Activated naive CD8-positive, alpha-beta T cell (primary cell): ENCODE measurements around the gene NOL4L.
A peak's percentile ranks its signal among the peaks of the same experiment; 100 is the strongest.
"Not testable (repeated sequence)": the region's sequence is repeated elsewhere in the genome, so short reads cannot be mapped to it uniquely, and the experiment has no call there.

ENCODE experiments used
- H3K27ac Mint-ChIP-seq: one replicate; pipeline ENCODE4 v1.8.0; 2021; ENCODE audit warnings: mixed read lengths
- H3K27me3 Mint-ChIP-seq: one replicate; pipeline ENCODE4 v1.8.0; 2021; ENCODE audit warnings: mixed read lengths
- H3K36me3 Mint-ChIP-seq: one replicate; pipeline ENCODE4 v1.8.0; 2021; ENCODE audit warnings: mixed read lengths
- H3K4me1 Mint-ChIP-seq: one replicate; pipeline ENCODE4 v1.8.0; 2021; ENCODE audit warnings: low read depth, mixed read lengths
- H3K4me3 Mint-ChIP-seq: one replicate; pipeline ENCODE4 v1.8.0; 2021; ENCODE audit warnings: mild to moderate bottlenecking, mixed read lengths
- H3K9me3 Mint-ChIP-seq: one replicate; pipeline ENCODE4 v1.8.0; 2021; ENCODE audit warnings: low read depth, mixed read lengths

NOL4L gene

GRCh38 chr20:32415494-32415893, 169.6 kb downstream of the NOL4L start:
- Mint-ChIP-seq H3K4me3 (peak overlapping the region; percentile 15), H3K27ac (peak overlapping the region; percentile 73), H3K27me3 (no peaks in the 10 kb centered on the region), H3K36me3 (peaks cover 16% of the 10 kb centered on the region), H3K9me3 (no peaks in the 10 kb centered on the region), H3K4me1 (peaks cover 64% of the 10 kb centered on the region)

- peaks cover 15% of the 10 kb centered on the region for H3K36me3 Mint-ChIP-seq
- H3K27me3 Mint-ChIP-seq, result no peaks in the 10 kb centered on the region
- H3K4me3 Mint-ChIP-seq, result peak overlapping the region; percentile 55
- peak overlapping the region; percentile 43 for H3K27ac Mint-ChIP-seq
- H3K9me3 Mint-ChIP-seq, result no peaks in the 10 kb centered on the region
- peaks cover 77% of the 10 kb centered on the region for H3K4me1 Mint-ChIP-seq
Observed at GRCh38 chr20:32411955-32412706, 173.0 kb downstream of the NOL4L start.

- not testable (repeated sequence) for H3K27me3 Mint-ChIP-seq, H3K36me3 Mint-ChIP-seq, H3K9me3 Mint-ChIP-seq
- Mint-ChIP-seq H3K27ac (peak overlapping the region; percentile 91), H3K4me1 (peaks cover 74% of the 10 kb centered on the region), H3K4me3 (peak overlapping the region; percentile 75)
Observed at GRCh38 chr20:32407131-32407750, 177.9 kb downstream of the NOL4L start.

GRCh38 chr20:32406701-32407100, 178.4 kb downstream of the NOL4L start:
- Mint-ChIP-seq H3K9me3 (no peaks in the 10 kb centered on the region), H3K27me3 (no peaks in the 10 kb centered on the region), H3K4me3 (peak overlapping the region; percentile 75), H3K36me3 (peaks cover 9% of the 10 kb centered on the region), H3K27ac (peak overlapping the region; percentile 91), H3K4me1 (peaks cover 69% of the 10 kb centered on the region)

GRCh38 chr20:32404017-32404416, 181.1 kb downstream of the NOL4L start:
- peaks cover 71% of the 10 kb centered on the region for H3K4me1 Mint-ChIP-seq
- H3K9me3 Mint-ChIP-seq, result no peaks in the 10 kb centered on the region
- H3K4me3 Mint-ChIP-seq, result no peak overlapping the region
- H3K27me3 Mint-ChIP-seq, result no peaks in the 10 kb centered on the region
- peak overlapping the region; percentile 1 for H3K27ac Mint-ChIP-seq
- H3K36me3 Mint-ChIP-seq, result peaks cover 26% of the 10 kb centered on the region

- peaks cover 48% of the 10 kb centered on the region for H3K4me1 Mint-ChIP-seq
- peak overlapping the region; percentile 16 for H3K27ac Mint-ChIP-seq
- peaks cover 29% of the 10 kb centered on the region for H3K36me3 Mint-ChIP-seq
- peaks cover 4% of the 10 kb centered on the region for H3K9me3 Mint-ChIP-seq
- no peak overlapping the region for H3K4me3 Mint-ChIP-seq
- no peaks in the 10 kb centered on the region for H3K27me3 Mint-ChIP-seq
Observed at GRCh38 chr20:32400476-32400875, 184.7 kb downstream of the NOL4L start.

- Mint-ChIP-seq H3K27ac (peak overlapping the region; percentile 37), H3K4me1 (peaks cover 37% of the 10 kb centered on the region), H3K27me3 (no peaks in the 10 kb centered on the region), H3K4me3 (no peak overlapping the region), H3K9me3 (peaks cover 9% of the 10 kb centered on the region), H3K36me3 (peaks cover 41% of the 10 kb centered on the region)
Observed at GRCh38 chr20:32397567-32398084, 187.5 kb downstream of the NOL4L start.

- no peak overlapping the region for H3K27ac Mint-ChIP-seq
- peaks cover 9% of the 10 kb centered on the region for H3K9me3 Mint-ChIP-seq
- H3K4me3 Mint-ChIP-seq, result no peak overlapping the region
- peaks cover 38% of the 10 kb centered on the region for H3K36me3 Mint-ChIP-seq
- no peaks in the 10 kb centered on the region for H3K27me3 Mint-ChIP-seq
- H3K4me1 Mint-ChIP-seq, result peaks cover 38% of the 10 kb centered on the region
Observed at GRCh38 chr20:32396646-32397160, 188.4 kb downstream of the NOL4L start.

- Mint-ChIP-seq H3K4me1 (peaks cover 33% of the 10 kb centered on the region), H3K36me3 (peaks cover 31% of the 10 kb centered on the region), H3K27me3 (no peaks in the 10 kb centered on the region), H3K9me3 (peaks cover 9% of the 10 kb centered on the region), H3K4me3 (no peak overlapping the region), H3K27ac (peak overlapping the region; percentile 64)
Observed at GRCh38 chr20:32395066-32395465, 190.1 kb downstream of the NOL4L start.
